HepG2 (cell line): ENCODE measurements around the gene S100A11. TPM values are rescaled to one million over a fixed set of nuclear protein-coding genes. Genes with fewer than 3 reads are reported as not detected.
A peak's percentile ranks its signal among the peaks of the same experiment; 100 is the strongest.

ENCODE experiments used
- HNRNPLL ChIP-seq: fragments of 200-400 bp; formaldehyde crosslinking; IDR thresholded peaks from 2 replicates; pipeline ENCODE4 v1.6.1; 2017; ENCODE audit warnings: mild to moderate bottlenecking, low read depth, low read length; ENCODE audit not compliant: poor library complexity, severe bottlenecking
- MBNL3 ChIP-seq: fragments of 250-450 bp; sonication (Bioruptor Pico); conservative IDR thresholded peaks from 2 replicates; pipeline ENCODE4 v1.8.0; 2022; ENCODE audit warnings: mild to moderate bottlenecking, inconsistent platforms
- PHF20 ChIP-seq: sonication (generic); formaldehyde crosslinking; IDR thresholded peaks from 2 replicates; pipeline ENCODE4 v1.5.0; 2020; ENCODE audit warnings: mild to moderate bottlenecking, missing genetic modification reagents
- RAD21 ChIP-seq: fragments of 450-650 bp; formaldehyde crosslinking; IDR thresholded peaks from 2 replicates; pipeline ENCODE4 v1.5.0; 2020; ENCODE audit warnings: mild to moderate bottlenecking
- RFX5 ChIP-seq: IDR thresholded peaks from 2 replicates; pipeline ENCODE4 v1.6.1; 2011; ENCODE audit warnings: low read depth, low read length, improper control_type of control experiment
- SATB2 ChIP-seq: sonication (generic); formaldehyde crosslinking; IDR thresholded peaks from 2 replicates; pipeline ENCODE4 v1.5.0; 2020; ENCODE audit warnings: missing genetic modification reagents
- THAP11 ChIP-seq: IDR thresholded peaks from 2 replicates; pipeline ENCODE4 v1.6.1; 2016; ENCODE audit warnings: missing biosample characterization, missing genetic modification reagents
- TOPORS ChIP-seq: sonication (generic); formaldehyde crosslinking; IDR thresholded peaks from 2 replicates; pipeline ENCODE4 v1.8.0; 2023; ENCODE audit warnings: mild to moderate bottlenecking, missing genetic modification reagents
- TSC22D2 ChIP-seq: sonication (generic); formaldehyde crosslinking; IDR thresholded peaks from 2 replicates; pipeline ENCODE4 v1.5.1; 2020; ENCODE audit warnings: missing genetic modification reagents, mild to moderate bottlenecking, borderline replicate concordance
- ZNF619 ChIP-seq: sonication (generic); formaldehyde crosslinking; IDR thresholded peaks from 2 replicates; pipeline ENCODE4 v1.4.0; 2020; ENCODE audit warnings: mild to moderate bottlenecking, missing genetic modification reagents
- ZNF709 ChIP-seq: sonication (generic); formaldehyde crosslinking; IDR thresholded peaks from 2 replicates; pipeline ENCODE4 v1.5.0; 2020; ENCODE audit warnings: mild to moderate bottlenecking, missing genetic modification reagents
- polyA plus RNA-seq, 8 experiments: library from polyadenylated mRNA; depleted of rRNA in 3 of 8; stranded (reverse) in 7 of 8; unstranded in 1 of 8; fragments of >200 nt; fragmentation: Illumina TruSeq in 4 of 8; extraction: Trizol in 4 of 8; gene quantifications; 2 replicates each; pipeline versions ENCODE4 v1.2.1 to v1.2.3, GENCODE V29; 2011 to 2016; ENCODE audit warnings: low read depth in 4 of 8, missing spikeins in 1 of 8, mixed read lengths in 1 of 8; ENCODE audit not compliant: insufficient read depth in 1 of 8
- total RNA-seq, 5 experiments: library from RNA; depleted of rRNA; stranded (reverse); fragments of >200 nt; fragmentation: Illumina TruSeq; extraction: Trizol; gene quantifications; 2 replicates each; pipeline ENCODE4 v1.2.3, GENCODE V29; 2016; ENCODE audit warnings: low read depth in 1 of 5
- TF ChIP-seq, protein P1 (sequence below): sonication (generic); formaldehyde crosslinking; IDR thresholded peaks from 2 replicates; pipeline ENCODE4 v1.5.0; 2020; ENCODE audit warnings: mild to moderate bottlenecking, missing genetic modification reagents, borderline replicate concordance
- TF ChIP-seq, protein P2 (sequence below): sonication (generic); formaldehyde crosslinking; IDR thresholded peaks from 2 replicates; pipeline ENCODE4 v1.4.0; 2020; ENCODE audit warnings: missing genetic modification reagents
- TF ChIP-seq, protein P3 (sequence below): sonication (generic); formaldehyde crosslinking; IDR thresholded peaks from 2 replicates; pipeline ENCODE4 v1.4.0; 2020; ENCODE audit warnings: missing genetic modification reagents, low read depth, mild to moderate bottlenecking, borderline replicate concordance
- TF ChIP-seq, protein P4 (sequence below): sonication (generic); formaldehyde crosslinking; conservative IDR thresholded peaks from 2 replicates; pipeline ENCODE4 v1.4.0; 2020; ENCODE audit warnings: mild to moderate bottlenecking, missing genetic modification reagents, moderate library complexity

The S100A11 gene
- total and polyA plus RNA-seq, 2 of the 13 experiments (the other 11 are each of a cell fraction or from before 2014, with no cell fraction given): 6.6 to 34.4 TPM

- TF ChIP-seq, protein P1, sequence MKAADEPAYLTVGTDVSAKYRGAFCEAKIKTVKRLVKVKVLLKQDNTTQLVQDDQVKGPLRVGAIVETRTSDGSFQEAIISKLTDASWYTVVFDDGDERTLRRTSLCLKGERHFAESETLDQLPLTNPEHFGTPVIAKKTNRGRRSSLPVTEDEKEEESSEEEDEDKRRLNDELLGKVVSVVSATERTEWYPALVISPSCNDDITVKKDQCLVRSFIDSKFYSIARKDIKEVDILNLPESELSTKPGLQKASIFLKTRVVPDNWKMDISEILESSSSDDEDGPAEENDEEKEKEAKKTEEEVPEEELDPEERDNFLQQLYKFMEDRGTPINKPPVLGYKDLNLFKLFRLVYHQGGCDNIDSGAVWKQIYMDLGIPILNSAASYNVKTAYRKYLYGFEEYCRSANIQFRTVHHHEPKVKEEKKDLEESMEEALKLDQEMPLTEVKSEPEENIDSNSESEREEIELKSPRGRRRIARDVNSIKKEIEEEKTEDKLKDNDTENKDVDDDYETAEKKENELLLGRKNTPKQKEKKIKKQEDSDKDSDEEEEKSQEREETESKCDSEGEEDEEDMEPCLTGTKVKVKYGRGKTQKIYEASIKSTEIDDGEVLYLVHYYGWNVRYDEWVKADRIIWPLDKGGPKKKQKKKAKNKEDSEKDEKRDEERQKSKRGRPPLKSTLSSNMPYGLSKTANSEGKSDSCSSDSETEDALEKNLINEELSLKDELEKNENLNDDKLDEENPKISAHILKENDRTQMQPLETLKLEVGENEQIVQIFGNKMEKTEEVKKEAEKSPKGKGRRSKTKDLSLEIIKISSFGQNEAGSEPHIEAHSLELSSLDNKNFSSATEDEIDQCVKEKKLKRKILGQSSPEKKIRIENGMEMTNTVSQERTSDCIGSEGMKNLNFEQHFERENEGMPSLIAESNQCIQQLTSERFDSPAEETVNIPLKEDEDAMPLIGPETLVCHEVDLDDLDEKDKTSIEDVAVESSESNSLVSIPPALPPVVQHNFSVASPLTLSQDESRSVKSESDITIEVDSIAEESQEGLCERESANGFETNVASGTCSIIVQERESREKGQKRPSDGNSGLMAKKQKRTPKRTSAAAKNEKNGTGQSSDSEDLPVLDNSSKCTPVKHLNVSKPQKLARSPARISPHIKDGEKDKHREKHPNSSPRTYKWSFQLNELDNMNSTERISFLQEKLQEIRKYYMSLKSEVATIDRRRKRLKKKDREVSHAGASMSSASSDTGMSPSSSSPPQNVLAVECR (CRISPR knock-in tag): no peak
- TF ChIP-seq HNRNPLL (no peak), SATB2 (CRISPR knock-in tag) (no peak), ZNF709 (CRISPR knock-in tag) (no peak), MBNL3 (CRISPR knock-in tag) (no peak), RAD21 (CRISPR knock-in tag) (0 out of 2 replicates have a peak, but pooled peaks have one; percentile 29), ZNF619 (CRISPR knock-in tag) (no peak), TSC22D2 (no peak), RFX5 (no peak), PHF20 (CRISPR knock-in tag) (no peak), TOPORS (CRISPR knock-in tag) (no peak), THAP11 (CRISPR knock-in tag) (0 out of 2 replicates have a peak, but pooled peaks have one; percentile 15)
- TF ChIP-seq, protein P2, sequence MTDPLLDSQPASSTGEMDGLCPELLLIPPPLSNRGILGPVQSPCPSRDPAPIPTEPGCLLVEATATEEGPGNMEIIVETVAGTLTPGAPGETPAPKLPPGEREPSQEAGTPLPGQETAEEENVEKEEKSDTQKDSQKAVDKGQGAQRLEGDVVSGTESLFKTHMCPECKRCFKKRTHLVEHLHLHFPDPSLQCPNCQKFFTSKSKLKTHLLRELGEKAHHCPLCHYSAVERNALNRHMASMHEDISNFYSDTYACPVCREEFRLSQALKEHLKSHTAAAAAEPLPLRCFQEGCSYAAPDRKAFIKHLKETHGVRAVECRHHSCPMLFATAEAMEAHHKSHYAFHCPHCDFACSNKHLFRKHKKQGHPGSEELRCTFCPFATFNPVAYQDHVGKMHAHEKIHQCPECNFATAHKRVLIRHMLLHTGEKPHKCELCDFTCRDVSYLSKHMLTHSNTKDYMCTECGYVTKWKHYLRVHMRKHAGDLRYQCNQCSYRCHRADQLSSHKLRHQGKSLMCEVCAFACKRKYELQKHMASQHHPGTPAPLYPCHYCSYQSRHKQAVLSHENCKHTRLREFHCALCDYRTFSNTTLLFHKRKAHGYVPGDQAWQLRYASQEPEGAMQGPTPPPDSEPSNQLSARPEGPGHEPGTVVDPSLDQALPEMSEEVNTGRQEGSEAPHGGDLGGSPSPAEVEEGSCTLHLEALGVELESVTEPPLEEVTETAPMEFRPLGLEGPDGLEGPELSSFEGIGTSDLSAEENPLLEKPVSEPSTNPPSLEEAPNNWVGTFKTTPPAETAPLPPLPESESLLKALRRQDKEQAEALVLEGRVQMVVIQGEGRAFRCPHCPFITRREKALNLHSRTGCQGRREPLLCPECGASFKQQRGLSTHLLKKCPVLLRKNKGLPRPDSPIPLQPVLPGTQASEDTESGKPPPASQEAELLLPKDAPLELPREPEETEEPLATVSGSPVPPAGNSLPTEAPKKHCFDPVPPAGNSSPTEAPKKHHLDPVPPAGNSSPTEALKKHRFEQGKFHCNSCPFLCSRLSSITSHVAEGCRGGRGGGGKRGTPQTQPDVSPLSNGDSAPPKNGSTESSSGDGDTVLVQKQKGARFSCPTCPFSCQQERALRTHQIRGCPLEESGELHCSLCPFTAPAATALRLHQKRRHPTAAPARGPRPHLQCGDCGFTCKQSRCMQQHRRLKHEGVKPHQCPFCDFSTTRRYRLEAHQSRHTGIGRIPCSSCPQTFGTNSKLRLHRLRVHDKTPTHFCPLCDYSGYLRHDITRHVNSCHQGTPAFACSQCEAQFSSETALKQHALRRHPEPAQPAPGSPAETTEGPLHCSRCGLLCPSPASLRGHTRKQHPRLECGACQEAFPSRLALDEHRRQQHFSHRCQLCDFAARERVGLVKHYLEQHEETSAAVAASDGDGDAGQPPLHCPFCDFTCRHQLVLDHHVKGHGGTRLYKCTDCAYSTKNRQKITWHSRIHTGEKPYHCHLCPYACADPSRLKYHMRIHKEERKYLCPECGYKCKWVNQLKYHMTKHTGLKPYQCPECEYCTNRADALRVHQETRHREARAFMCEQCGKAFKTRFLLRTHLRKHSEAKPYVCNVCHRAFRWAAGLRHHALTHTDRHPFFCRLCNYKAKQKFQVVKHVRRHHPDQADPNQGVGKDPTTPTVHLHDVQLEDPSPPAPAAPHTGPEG (CRISPR knock-in tag): no peak
- TF ChIP-seq, protein P3, sequence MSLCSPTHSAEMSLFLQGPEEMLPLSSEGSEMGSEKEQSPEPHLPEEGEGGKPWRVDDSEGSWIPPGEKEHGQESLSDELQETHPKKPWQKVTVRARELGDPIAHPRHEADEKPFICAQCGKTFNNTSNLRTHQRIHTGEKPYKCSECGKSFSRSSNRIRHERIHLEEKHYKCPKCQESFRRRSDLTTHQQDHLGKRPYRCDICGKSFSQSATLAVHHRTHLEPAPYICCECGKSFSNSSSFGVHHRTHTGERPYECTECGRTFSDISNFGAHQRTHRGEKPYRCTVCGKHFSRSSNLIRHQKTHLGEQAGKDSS (CRISPR knock-in tag): 0 out of 2 replicates have a peak, but pooled peaks have one; percentile 50
- TF ChIP-seq, protein P4, sequence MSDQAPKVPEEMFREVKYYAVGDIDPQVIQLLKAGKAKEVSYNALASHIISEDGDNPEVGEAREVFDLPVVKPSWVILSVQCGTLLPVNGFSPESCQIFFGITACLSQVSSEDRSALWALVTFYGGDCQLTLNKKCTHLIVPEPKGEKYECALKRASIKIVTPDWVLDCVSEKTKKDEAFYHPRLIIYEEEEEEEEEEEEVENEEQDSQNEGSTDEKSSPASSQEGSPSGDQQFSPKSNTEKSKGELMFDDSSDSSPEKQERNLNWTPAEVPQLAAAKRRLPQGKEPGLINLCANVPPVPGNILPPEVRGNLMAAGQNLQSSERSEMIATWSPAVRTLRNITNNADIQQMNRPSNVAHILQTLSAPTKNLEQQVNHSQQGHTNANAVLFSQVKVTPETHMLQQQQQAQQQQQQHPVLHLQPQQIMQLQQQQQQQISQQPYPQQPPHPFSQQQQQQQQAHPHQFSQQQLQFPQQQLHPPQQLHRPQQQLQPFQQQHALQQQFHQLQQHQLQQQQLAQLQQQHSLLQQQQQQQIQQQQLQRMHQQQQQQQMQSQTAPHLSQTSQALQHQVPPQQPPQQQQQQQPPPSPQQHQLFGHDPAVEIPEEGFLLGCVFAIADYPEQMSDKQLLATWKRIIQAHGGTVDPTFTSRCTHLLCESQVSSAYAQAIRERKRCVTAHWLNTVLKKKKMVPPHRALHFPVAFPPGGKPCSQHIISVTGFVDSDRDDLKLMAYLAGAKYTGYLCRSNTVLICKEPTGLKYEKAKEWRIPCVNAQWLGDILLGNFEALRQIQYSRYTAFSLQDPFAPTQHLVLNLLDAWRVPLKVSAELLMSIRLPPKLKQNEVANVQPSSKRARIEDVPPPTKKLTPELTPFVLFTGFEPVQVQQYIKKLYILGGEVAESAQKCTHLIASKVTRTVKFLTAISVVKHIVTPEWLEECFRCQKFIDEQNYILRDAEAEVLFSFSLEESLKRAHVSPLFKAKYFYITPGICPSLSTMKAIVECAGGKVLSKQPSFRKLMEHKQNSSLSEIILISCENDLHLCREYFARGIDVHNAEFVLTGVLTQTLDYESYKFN (CRISPR knock-in tag): no peak
These were observed 15.8 kb upstream of the S100A11 start (continued) for GRCh38 chr1:152052606-152053005.
